IPS DF 6.9 (cell line): ENCODE results near the gene RAB42.
"Not testable (repeated sequence)": the region's sequence is repeated elsewhere in the genome, so short reads cannot be mapped to it uniquely, and the experiment has no call there.

Experiments
- DNase-seq: peaks from one replicate; pipeline ENCODE4 v3.0.0-alpha.2; 2013; ENCODE audit warnings: low read depth, low spot score
- H3K27ac ChIP-seq: one replicate; pipeline ENCODE4 v1.5.1; 2013; ENCODE audit warnings: low read length, control low read depth
- H3K27me3 ChIP-seq: 2 replicates; pipeline ENCODE4 v1.6.1; 2013; ENCODE audit warnings: mild to moderate bottlenecking, low read length; ENCODE audit not compliant: control insufficient read depth, insufficient read depth
- H3K36me3 ChIP-seq: 2 replicates; pipeline ENCODE4 v1.6.1; 2013; ENCODE audit warnings: low read length; ENCODE audit not compliant: control insufficient read depth, insufficient read depth
- H3K4me1 ChIP-seq: 2 replicates; pipeline ENCODE4 v1.6.1; 2013; ENCODE audit warnings: low read length; ENCODE audit not compliant: control insufficient read depth, insufficient read depth
- H3K4me3 ChIP-seq: 2 replicates; pipeline ENCODE4 v1.5.1; 2013; ENCODE audit warnings: mild to moderate bottlenecking, low read length
- H3K9me3 ChIP-seq: 2 replicates; pipeline ENCODE4 v1.6.1; 2013; ENCODE audit warnings: low read length, inconsistent platforms; ENCODE audit not compliant: control insufficient read depth, insufficient read depth
- WGBS: extraction: QIAGEN DNeasy Blood & Tissue Kit; methylation state at CpG from one replicate; pipeline ENCODE4 v1.1.7; 2013; ENCODE audit warnings: mixed read lengths, missing lambda C conversion rate; ENCODE audit not compliant: insufficient read length, insufficient coverage; 5-methylcytosine and 5-hydroxymethylcytosine counted together

The RAB42 gene

GRCh38 chr1:28571911-28572310 is 20.2 kb upstream of the RAB42 start:
- H3K9me3 ChIP-seq = no peaks in the 10 kb centered on the region
- no peak overlapping the region for H3K27ac ChIP-seq
- no peaks in the 10 kb centered on the region for H3K27me3 ChIP-seq
- H3K4me1 ChIP-seq = no peaks in the 10 kb centered on the region
- DNase-seq = no peak
- H3K4me3 ChIP-seq = no peak overlapping the region
- peaks cover 6% of the 10 kb centered on the region; the same call in 1 of the 2 replicates for H3K36me3 ChIP-seq
- no CpG with 5 or more reads among the region's 4 CpGs for WGBS

- DNase-seq, H3K27ac ChIP-seq, H3K36me3 ChIP-seq, H3K4me1 ChIP-seq, H3K4me3 ChIP-seq, H3K27me3 ChIP-seq, H3K9me3 ChIP-seq: not testable (repeated sequence)
- WGBS = no CpG with 5 or more reads among the region's 12 CpGs
Measured at GRCh38 chr1:28572891-28573290, 19.2 kb upstream of the RAB42 start.

GRCh38 chr1:28573564-28573963 is 18.5 kb upstream of the RAB42 start:
- H3K27ac ChIP-seq = no peak overlapping the region
- H3K4me3 ChIP-seq = no peak overlapping the region
- no peak for DNase-seq
- H3K36me3 ChIP-seq = peaks cover 9% of the 10 kb centered on the region; the same call in 1 of the 2 replicates
- no peaks in the 10 kb centered on the region for H3K27me3 ChIP-seq
- H3K9me3 ChIP-seq = no peaks in the 10 kb centered on the region
- no CpG with 5 or more reads among the region's 11 CpGs for WGBS
- no peaks in the 10 kb centered on the region for H3K4me1 ChIP-seq

- no peak overlapping the region for H3K4me3 ChIP-seq
- H3K27ac ChIP-seq = no peak overlapping the region
- no peaks in the 10 kb centered on the region for H3K27me3 ChIP-seq
- DNase-seq = no peak
- H3K4me1 ChIP-seq = no peaks in the 10 kb centered on the region
- no CpG with 5 or more reads among the region's 1 CpG for WGBS
- no peaks in the 10 kb centered on the region for H3K9me3 ChIP-seq
- H3K36me3 ChIP-seq = peaks cover 28% of the 10 kb centered on the region; the same call in 1 of the 2 replicates
Measured at GRCh38 chr1:28577052-28577678, 14.9 kb upstream of the RAB42 start.

- no CpG with 5 or more reads among the region's 6 CpGs for WGBS
Measured at GRCh38 chr1:28577738-28578536, 14.1 kb upstream of the RAB42 start.

GRCh38 chr1:28578696-28579218 is 13.3 kb upstream of the RAB42 start:
- H3K27me3 ChIP-seq = no peaks in the 10 kb centered on the region
- H3K36me3 ChIP-seq = peaks cover 28% of the 10 kb centered on the region; the same call in 1 of the 2 replicates
- WGBS = no CpG with 5 or more reads among the region's 6 CpGs
- H3K4me1 ChIP-seq = no peaks in the 10 kb centered on the region
- H3K27ac ChIP-seq = no peak overlapping the region
- H3K9me3 ChIP-seq = no peaks in the 10 kb centered on the region
- no peak for DNase-seq
- no peak overlapping the region for H3K4me3 ChIP-seq

More at GRCh38 chr1:28577738-28578536, 14.1 kb upstream of the RAB42 start:
- Histone ChIP-seq H3K4me1 (no peaks in the 10 kb centered on the region), H3K27ac (no peak overlapping the region), H3K36me3 (peaks cover 28% of the 10 kb centered on the region; the same call in 1 of the 2 replicates), H3K9me3 (no peaks in the 10 kb centered on the region), H3K4me3 (no peak overlapping the region), H3K27me3 (no peaks in the 10 kb centered on the region)
- DNase-seq = no peak

- Histone ChIP-seq H3K27me3 (no peaks in the 10 kb centered on the region), H3K4me1 (no peaks in the 10 kb centered on the region), H3K36me3 (peaks cover 28% of the 10 kb centered on the region; the same call in 1 of the 2 replicates), H3K4me3 (no peak overlapping the region; the same call in 1 of the 2 replicates), H3K9me3 (no peaks in the 10 kb centered on the region), H3K27ac (no peak overlapping the region)
- no CpG with 5 or more reads among the region's 1 CpG for WGBS
- DNase-seq = no peak
Measured at GRCh38 chr1:28579401-28579800, 12.7 kb upstream of the RAB42 start.

- Histone ChIP-seq H3K27me3 (no peaks in the 10 kb centered on the region), H3K4me3 (peak overlapping the region; percentile 92), H3K4me1 (no peaks in the 10 kb centered on the region), H3K9me3 (no peaks in the 10 kb centered on the region), H3K36me3 (peaks cover 28% of the 10 kb centered on the region; the same call in 1 of the 2 replicates), H3K27ac (no peak overlapping the region)
- WGBS = no CpG with 5 or more reads among the region's 26 CpGs
- no peak for DNase-seq
Measured at GRCh38 chr1:28580722-28581530, 11.1 kb upstream of the RAB42 start.

- no peak for DNase-seq
- Histone ChIP-seq H3K4me1 (no peaks in the 10 kb centered on the region), H3K36me3 (peaks cover 28% of the 10 kb centered on the region; the same call in 1 of the 2 replicates), H3K9me3 (no peaks in the 10 kb centered on the region), H3K27ac (no peak overlapping the region), H3K4me3 (peak overlapping the region; percentile 92), H3K27me3 (no peaks in the 10 kb centered on the region)
- no CpG with 5 or more reads among the region's 75 CpGs for WGBS
Measured at GRCh38 chr1:28581531-28582247, 10.4 kb upstream of the RAB42 start.
